ENCODE data around the gene SERTM1. TPM values are rescaled to one million over a fixed set of nuclear protein-coding genes. Genes with fewer than 3 reads are reported as not detected.

SERTM1 gene
- total RNA-seq, 4 donors from 2014 or later, result not detected

GRCh38 chr13:36681894-36682624 lies 8.2 kb downstream of the SERTM1 start:
- no peak for ATAC-seq
- Histone ChIP-seq H3K27me3 (no peaks in the 10 kb centered on the region), H3K4me1 (no peaks in the 10 kb centered on the region), H3K27ac (no peak overlapping the region), H3K9me3 (no peaks in the 10 kb centered on the region), H3K36me3 (no peaks in the 10 kb centered on the region), H3K4me3 (no peak overlapping the region)
- no peak for DNase-seq
- in situ Hi-C loops (cut with MboI; ENCODE audit: low sequenced_read_pairs in 4 of 4) (no loop called here), intact Hi-C loops (cut with DNase I; ENCODE audit: low total_unique reads) (no loop called here)
- no peak for TF ChIP-seq POLR2A (IDR thresholded peaks at IDR 0.05)
- TF ChIP-seq CTCF (IDR thresholded peaks at IDR 0.05 in 4 of 5, conservative IDR thresholded peaks at IDR 0.05 in 1 of 5), result no peak

- no peaks in the 10 kb centered on the region for H3K4me1 ChIP-seq
- in situ Hi-C loops (cut with MboI; ENCODE audit: low sequenced_read_pairs in 4 of 4) (no loop called here), intact Hi-C loops (cut with DNase I; ENCODE audit: low total_unique reads) (no loop called here)
- H3K36me3 ChIP-seq, result no peaks in the 10 kb centered on the region
- H3K4me3 ChIP-seq, result no peak overlapping the region
- DNase-seq (no peak), ATAC-seq (no peak)
- H3K27me3 ChIP-seq, result no peaks in the 10 kb centered on the region
- TF ChIP-seq POLR2A (IDR thresholded peaks at IDR 0.05) (no peak), CTCF (IDR thresholded peaks at IDR 0.05 in 4 of 5, conservative IDR thresholded peaks at IDR 0.05 in 1 of 5) (no peak)
- no peak overlapping the region for H3K27ac ChIP-seq
- no peaks in the 10 kb centered on the region for H3K9me3 ChIP-seq
These were observed 9.9 kb downstream of the SERTM1 start for GRCh38 chr13:36683701-36684100.

- Histone ChIP-seq H3K36me3 (no peaks in the 10 kb centered on the region), H3K27ac (no peak overlapping the region), H3K4me3 (no peak overlapping the region), H3K9me3 (no peaks in the 10 kb centered on the region), H3K27me3 (no peaks in the 10 kb centered on the region), H3K4me1 (no peaks in the 10 kb centered on the region)
- in situ Hi-C loops (cut with MboI; ENCODE audit: low sequenced_read_pairs in 4 of 4), result no loop called here
- DNase-seq, result no peak
- TF ChIP-seq POLR2A (IDR thresholded peaks at IDR 0.05) (no peak), CTCF (IDR thresholded peaks at IDR 0.05 in 4 of 5, conservative IDR thresholded peaks at IDR 0.05 in 1 of 5) (no peak)
- no peak for ATAC-seq
- intact Hi-C loops (cut with DNase I; ENCODE audit: low total_unique reads), result no loop called here
These were observed 12.1 kb downstream of the SERTM1 start for GRCh38 chr13:36685927-36686326.

GRCh38 chr13:36696410-36697010 lies 22.7 kb downstream of the SERTM1 start:
- intact Hi-C loops (cut with DNase I; ENCODE audit: low total_unique reads) (no loop called here), in situ Hi-C loops (cut with MboI; ENCODE audit: low sequenced_read_pairs in 4 of 4) (no loop called here)
- H3K27ac ChIP-seq, result no peak overlapping the region
- no peak overlapping the region for H3K4me3 ChIP-seq
- H3K9me3 ChIP-seq, result no peaks in the 10 kb centered on the region
- no peak for DNase-seq
- no peaks in the 10 kb centered on the region for H3K36me3 ChIP-seq
- no peak for TF ChIP-seq POLR2A (IDR thresholded peaks at IDR 0.05)
- TF ChIP-seq CTCF (IDR thresholded peaks at IDR 0.05 in 4 of 5, conservative IDR thresholded peaks at IDR 0.05 in 1 of 5), result no peak
- H3K4me1 ChIP-seq, result no peaks in the 10 kb centered on the region
- no peak for ATAC-seq
- H3K27me3 ChIP-seq, result peaks cover 0 to 2% (median 0%) of the 10 kb centered on the region in 3 donors

Data from gastrocnemius medialis (tissue), 4 donors.